GM19324 (cell line): ENCODE data around the gene SVOP.
"Not testable (repeated sequence)": the region's sequence is repeated elsewhere in the genome, so short reads cannot be mapped to it uniquely, and the experiment has no call there.

Source experiments
- ATAC-seq: cut with Tn5 transposase; IDR thresholded peaks from one replicate; pipeline ENCODE4 v1.9.1; 2021; ENCODE audit warnings: mild to moderate bottlenecking, moderate library complexity; ENCODE audit not compliant: unreplicated experiment, low FRiP score

Gene SVOP

GRCh38 chr12:109020796-109021380 is at the start of gene SVOP:
Gene SVOP (minus strand): TSS chr12:109021068. CDS start chr12:109020868, 200 bp downstream.
- no peak for ATAC-seq

GRCh38 chr12:109069307-109070271 is 48.7 kb upstream of the SVOP start:
- no peak for ATAC-seq

GRCh38 chr12:109065853-109066193 is 45.0 kb upstream of the SVOP start:
- ATAC-seq: no peak

- no peak for ATAC-seq
These were observed 44.4 kb upstream of the SVOP start for GRCh38 chr12:109065154-109065852.

- ATAC-seq: no peak
These were observed 43.3 kb upstream of the SVOP start for GRCh38 chr12:109064143-109064542.

- ATAC-seq: no peak
These were observed 37.9 kb upstream of the SVOP start for GRCh38 chr12:109058773-109059172.

- ATAC-seq: no peak
These were observed 36.5 kb upstream of the SVOP start for GRCh38 chr12:109057376-109057775.

- ATAC-seq: no peak
These were observed 36.0 kb upstream of the SVOP start for GRCh38 chr12:109056891-109057290.

GRCh38 chr12:109054520-109054919 is 33.7 kb upstream of the SVOP start:
- ATAC-seq: no peak

- not testable (repeated sequence) for ATAC-seq
These were observed 33.3 kb upstream of the SVOP start for GRCh38 chr12:109054124-109054513.

GRCh38 chr12:109053382-109054123 is 32.7 kb upstream of the SVOP start:
- no peak for ATAC-seq

GRCh38 chr12:109052414-109053323 is 31.8 kb upstream of the SVOP start, which contains the start of gene USP30:
Gene USP30 (plus strand): TSS chr12:109052576. CDS start chr12:109052679, 103 bp downstream.
- ATAC-seq: peak; percentile 84

- no peak for ATAC-seq
These were observed 31.2 kb upstream of the SVOP start for GRCh38 chr12:109052097-109052413.

- not testable (repeated sequence) for ATAC-seq
These were observed 28.9 kb upstream of the SVOP start for GRCh38 chr12:109049794-109050193.

GRCh38 chr12:109048706-109049105 is 27.8 kb upstream of the SVOP start:
- ATAC-seq: not testable (repeated sequence)

GRCh38 chr12:109047081-109047805 is 26.4 kb upstream of the SVOP start:
- no peak for ATAC-seq

GRCh38 chr12:109044241-109044640 is 23.4 kb upstream of the SVOP start:
- no peak for ATAC-seq

GRCh38 chr12:109036975-109037374 is 16.1 kb upstream of the SVOP start:
- no peak for ATAC-seq
